Natural killer cell (primary cell): Measurements from ENCODE around the gene ODC1. TPM values are rescaled to one million over a fixed set of nuclear protein-coding genes. Genes with fewer than 3 reads are reported as not detected.

Source experiments
- ATAC-seq, 3 donors: fragments of 150-1000 bp in 2 of 3; fragments of 200-7000 bp in 1 of 3; cut with Tn5 transposase; 1 replicate in 1 of 3; 2 replicates in 2 of 3; pipeline ENCODE4 v1.10.0; 2021; ENCODE audit warnings: mild to moderate bottlenecking in 2 of 3, moderate library complexity in 2 of 3
- DNase-seq, 2 donors: peaks; one replicate each; pipeline versions ENCODE4 v3.0.0 to v3.0.0-alpha.2; 2013 to 2021; ENCODE audit warnings: mixed read lengths in 1 of 2
- H3K27ac ChIP-seq: one replicate; pipeline ENCODE4 v1.5.1; 2013; ENCODE audit warnings: mild to moderate bottlenecking, low read length
- H3K27me3 ChIP-seq: one replicate; pipeline ENCODE4 v1.6.1; 2013; ENCODE audit warnings: low read length; ENCODE audit not compliant: control insufficient read depth, insufficient read depth
- H3K36me3 ChIP-seq: one replicate; pipeline ENCODE4 v1.6.1; 2013; ENCODE audit warnings: low read length; ENCODE audit not compliant: control insufficient read depth, insufficient read depth
- H3K4me1 ChIP-seq: one replicate; pipeline ENCODE4 v1.6.1; 2013; ENCODE audit warnings: low read length; ENCODE audit not compliant: control insufficient read depth, insufficient read depth
- H3K4me3 ChIP-seq: one replicate; pipeline ENCODE4 v1.5.1; 2013; ENCODE audit warnings: low read length
- H3K9me3 ChIP-seq: one replicate; pipeline ENCODE4 v1.6.1; 2013; ENCODE audit warnings: low read length; ENCODE audit not compliant: control insufficient read depth, insufficient read depth
- H3K27ac Mint-ChIP-seq, 2 donors: one replicate each; pipeline ENCODE4 v1.8.0; 2022; ENCODE audit warnings: mild to moderate bottlenecking in 2 of 2, mixed read lengths in 2 of 2, moderate library complexity in 1 of 2
- H3K27me3 Mint-ChIP-seq, 2 donors: one replicate each; pipeline ENCODE4 v1.8.0; 2022; ENCODE audit warnings: low read depth in 2 of 2, mixed read lengths in 2 of 2
- H3K36me3 Mint-ChIP-seq: one replicate; pipeline ENCODE4 v1.8.0; 2022; ENCODE audit warnings: mixed read lengths
- H3K4me1 Mint-ChIP-seq, 2 donors: one replicate each; pipeline ENCODE4 v1.8.0; 2022; ENCODE audit warnings: mixed read lengths in 2 of 2
- H3K4me3 Mint-ChIP-seq: one replicate; pipeline ENCODE4 v1.8.0; 2022; ENCODE audit warnings: mild to moderate bottlenecking, moderate library complexity, mixed read lengths
- H3K9me3 Mint-ChIP-seq, 2 donors: one replicate each; pipeline ENCODE4 v1.8.0; 2022; ENCODE audit warnings: mixed read lengths in 2 of 2
- CTCF ChIP-seq: fragments of 200-600 bp; IDR thresholded peaks from one replicate; pipeline ENCODE4 v1.8.0; 2022; ENCODE audit warnings: antibody characterized with exemption
- WGBS: methylation state at CpG from one replicate; pipeline ENCODE4 v1.1.7; 2013; ENCODE audit warnings: missing lambda C conversion rate; ENCODE audit not compliant: insufficient coverage; 5-methylcytosine and 5-hydroxymethylcytosine counted together
- intact Hi-C: fragments of 100-400 bp; cut with micrococcal nuclease; formaldehyde crosslinking; loops from one replicate; pipeline ENCODE4 v1.14.2; 2022
- total RNA-seq, 4 donors: library from RNA; stranded (reverse); fragments of 120-200 nt in 1 of 4; gene quantifications; one replicate each; pipeline versions ENCODE4 v1.2.3 to v1.2.4, GENCODE V29; 2013 to 2022

Gene ODC1
- total RNA-seq, 3 donors from 2014 or later (not counting 1 experiment from before 2014, with no cell fraction given), result 38.7 to 85.4 (median 43.8) TPM

- H3K27me3 ChIP-seq, result no peaks in the 10 kb centered on the region
- H3K36me3 ChIP-seq, result no peaks in the 10 kb centered on the region
- no peak for TF ChIP-seq CTCF
- Mint-ChIP-seq H3K9me3 (no peaks in the 10 kb centered on the region), H3K36me3 (no peaks in the 10 kb centered on the region), H3K4me1 (peaks cover 6 to 17% of the 10 kb centered on the region in 2 donors), H3K27ac (peak overlapping the region in 1 of 2 donors; percentile 6), H3K27me3 (peaks cover 0 to 8% of the 10 kb centered on the region in 2 donors), H3K4me3 (no peak overlapping the region)
- no peak overlapping the region for H3K27ac ChIP-seq
- intact Hi-C loops, result no loop called here
- ATAC-seq (no peak), DNase-seq (no peak)
- H3K4me1 ChIP-seq, result no peaks in the 10 kb centered on the region
- 92% methylated on average over 3 of the region's 3 CpGs for WGBS
- H3K4me3 ChIP-seq, result no peak overlapping the region
- no peaks in the 10 kb centered on the region for H3K9me3 ChIP-seq
These were observed 33.0 kb upstream of the ODC1 start for GRCh38 chr2:10481055-10481665.

- peaks cover 0 to 8% of the 10 kb centered on the region in 2 donors for H3K27me3 Mint-ChIP-seq
- H3K9me3 ChIP-seq, result no peaks in the 10 kb centered on the region
These were observed 32.3 kb upstream of the ODC1 start for GRCh38 chr2:10480359-10480949.

GRCh38 chr2:10478916-10479315 is 30.8 kb upstream of the ODC1 start:
- no peak for TF ChIP-seq CTCF
- H3K36me3 Mint-ChIP-seq, result no peaks in the 10 kb centered on the region
- ATAC-seq (peak in 1 of 3 donors; percentile 44), DNase-seq (no peak)
- Histone ChIP-seq H3K27ac (no peak overlapping the region), H3K4me1 (no peaks in the 10 kb centered on the region), H3K9me3 (no peaks in the 10 kb centered on the region), H3K36me3 (no peaks in the 10 kb centered on the region), H3K27me3 (no peaks in the 10 kb centered on the region), H3K4me3 (no peak overlapping the region)
- no peak overlapping the region for H3K4me3 Mint-ChIP-seq
- peaks cover 6 to 17% of the 10 kb centered on the region in 2 donors for H3K4me1 Mint-ChIP-seq
- intact Hi-C loops, result no loop called here
- H3K27me3 Mint-ChIP-seq, result peaks cover 0 to 8% of the 10 kb centered on the region in 2 donors
- no peaks in the 10 kb centered on the region for H3K9me3 Mint-ChIP-seq
- whole genome bisulfite sequencing, result 76% methylated on average over 12 of the region's 12 CpGs
- H3K27ac Mint-ChIP-seq, result peak overlapping the region in 1 of 2 donors; percentile 44

More at GRCh38 chr2:10480359-10480949, 32.3 kb upstream of the ODC1 start:
- H3K9me3 Mint-ChIP-seq, result no peaks in the 10 kb centered on the region
- peaks cover 6 to 17% of the 10 kb centered on the region in 2 donors for H3K4me1 Mint-ChIP-seq
- intact Hi-C loops, result no loop called here
- ATAC-seq (no peak), DNase-seq (no peak)
- no peaks in the 10 kb centered on the region for H3K36me3 ChIP-seq
- H3K36me3 Mint-ChIP-seq, result no peaks in the 10 kb centered on the region
- no peaks in the 10 kb centered on the region for H3K27me3 ChIP-seq
- H3K27ac Mint-ChIP-seq, result peak overlapping the region in 1 of 2 donors; percentile 6
- H3K27ac ChIP-seq, result no peak overlapping the region
- no peak overlapping the region for H3K4me3 ChIP-seq
- no peak overlapping the region for H3K4me3 Mint-ChIP-seq
- TF ChIP-seq CTCF, result peak; percentile 23
- no peaks in the 10 kb centered on the region for H3K4me1 ChIP-seq
- WGBS, result 85% methylated on average over 2 of the region's 2 CpGs
